ENCODE data around the gene KCP.
"Not testable (repeated sequence)": the region's sequence is repeated elsewhere in the genome, so short reads cannot be mapped to it uniquely, and the experiment has no call there.

Gene KCP

GRCh38 chr7:128919241-128919640 lies 8.7 kb upstream of the KCP start:
- no peaks in the 10 kb centered on the region for H3K36me3 ChIP-seq (ENCODE audit: insufficient read depth, low read length)
- no peak overlapping the region for H3K4me3 ChIP-seq
- no peaks in the 10 kb centered on the region for H3K9me3 ChIP-seq (ENCODE audit: low read depth, low read length)
- no peak overlapping the region for H3K9ac ChIP-seq (ENCODE audit: insufficient read length)
- no peak for DNase-seq (ENCODE audit: low read depth, low spot score)
- no peak overlapping the region for H3K27ac ChIP-seq
- TF ChIP-seq EZH2 (IDR thresholded peaks at IDR 0.05), result no peak
- TF ChIP-seq POLR2AphosphoS5 (IDR thresholded peaks at IDR 0.05; ENCODE audit: borderline replicate concordance, low read depth, low read length), result no peak
- no peak for TF ChIP-seq FOXP2 (optimal IDR thresholded peaks at IDR 0.05; ENCODE audit: control extremely low read depth, extremely low read length, insufficient read depth)

GRCh38 chr7:128918016-128918665 lies 7.6 kb upstream of the KCP start:
- Histone ChIP-seq H3K9me3 (ENCODE audit: low read depth, low read length) (no peaks in the 10 kb centered on the region), H3K27ac (no peak overlapping the region), H3K9ac (ENCODE audit: insufficient read length) (no peak overlapping the region), H3K36me3 (ENCODE audit: insufficient read depth, low read length) (no peaks in the 10 kb centered on the region), H3K4me3 (no peak overlapping the region)
- no peak for DNase-seq (ENCODE audit: low read depth, low spot score)
- TF ChIP-seq POLR2AphosphoS5 (IDR thresholded peaks at IDR 0.05; ENCODE audit: borderline replicate concordance, low read depth, low read length) (no peak), EZH2 (IDR thresholded peaks at IDR 0.05) (no peak), FOXP2 (optimal IDR thresholded peaks at IDR 0.05; ENCODE audit: control extremely low read depth, extremely low read length, insufficient read depth) (no peak)

- no peak for DNase-seq (ENCODE audit: low read depth, low spot score)
- Histone ChIP-seq H3K27ac (no peak overlapping the region), H3K9me3 (ENCODE audit: low read depth, low read length) (no peaks in the 10 kb centered on the region), H3K36me3 (ENCODE audit: insufficient read depth, low read length) (no peaks in the 10 kb centered on the region), H3K4me3 (no peak overlapping the region), H3K9ac (ENCODE audit: insufficient read length) (no peak overlapping the region)
- TF ChIP-seq FOXP2 (optimal IDR thresholded peaks at IDR 0.05; ENCODE audit: control extremely low read depth, extremely low read length, insufficient read depth), result no peak
- TF ChIP-seq POLR2AphosphoS5 (IDR thresholded peaks at IDR 0.05; ENCODE audit: borderline replicate concordance, low read depth, low read length), result no peak
- no peak for TF ChIP-seq EZH2 (IDR thresholded peaks at IDR 0.05)
Measured at GRCh38 chr7:128917122-128917521, 6.6 kb upstream of the KCP start.

- TF ChIP-seq EZH2 (IDR thresholded peaks at IDR 0.05), result no peak
- TF ChIP-seq FOXP2 (optimal IDR thresholded peaks at IDR 0.05; ENCODE audit: control extremely low read depth, extremely low read length, insufficient read depth), result no peak
- no peak for TF ChIP-seq POLR2AphosphoS5 (IDR thresholded peaks at IDR 0.05; ENCODE audit: borderline replicate concordance, low read depth, low read length)
- Histone ChIP-seq H3K27ac (no peak overlapping the region), H3K4me3 (no peak overlapping the region), H3K9ac (ENCODE audit: insufficient read length) (no peak overlapping the region), H3K36me3 (ENCODE audit: insufficient read depth, low read length) (no peaks in the 10 kb centered on the region), H3K9me3 (ENCODE audit: low read depth, low read length) (no peaks in the 10 kb centered on the region)
- no peak for DNase-seq (ENCODE audit: low read depth, low spot score)
Measured at GRCh38 chr7:128916643-128916915, 6.1 kb upstream of the KCP start.

- no peak for DNase-seq (ENCODE audit: low read depth, low spot score)
- Histone ChIP-seq H3K9me3 (ENCODE audit: low read depth, low read length) (no peaks in the 10 kb centered on the region), H3K36me3 (ENCODE audit: insufficient read depth, low read length) (no peaks in the 10 kb centered on the region), H3K4me3 (no peak overlapping the region), H3K27ac (no peak overlapping the region), H3K9ac (ENCODE audit: insufficient read length) (no peak overlapping the region)
- TF ChIP-seq POLR2AphosphoS5 (IDR thresholded peaks at IDR 0.05; ENCODE audit: borderline replicate concordance, low read depth, low read length), result no peak
- no peak for TF ChIP-seq EZH2 (IDR thresholded peaks at IDR 0.05)
- TF ChIP-seq FOXP2 (optimal IDR thresholded peaks at IDR 0.05; ENCODE audit: control extremely low read depth, extremely low read length, insufficient read depth), result no peak
Measured at GRCh38 chr7:128915841-128916642, 5.5 kb upstream of the KCP start.

- H3K9ac ChIP-seq (ENCODE audit: insufficient read length), result no peak overlapping the region
- no peak overlapping the region for H3K27ac ChIP-seq
- H3K4me3 ChIP-seq, result no peak overlapping the region
- TF ChIP-seq FOXP2 (optimal IDR thresholded peaks at IDR 0.05; ENCODE audit: control extremely low read depth, extremely low read length, insufficient read depth) (no peak), POLR2AphosphoS5 (IDR thresholded peaks at IDR 0.05; ENCODE audit: borderline replicate concordance, low read depth, low read length) (no peak), EZH2 (IDR thresholded peaks at IDR 0.05) (no peak)
- no peaks in the 10 kb centered on the region for H3K36me3 ChIP-seq (ENCODE audit: insufficient read depth, low read length)
- H3K9me3 ChIP-seq (ENCODE audit: low read depth, low read length), result no peaks in the 10 kb centered on the region
- no peak for DNase-seq (ENCODE audit: low read depth, low spot score)
Measured at GRCh38 chr7:128915271-128915819, 4.8 kb upstream of the KCP start.

- no peak overlapping the region for H3K4me3 ChIP-seq
- H3K27ac ChIP-seq, result no peak overlapping the region
- H3K9me3 ChIP-seq (ENCODE audit: low read depth, low read length), result no peaks in the 10 kb centered on the region
- TF ChIP-seq POLR2AphosphoS5 (IDR thresholded peaks at IDR 0.05; ENCODE audit: borderline replicate concordance, low read depth, low read length) (no peak), EZH2 (IDR thresholded peaks at IDR 0.05) (no peak), FOXP2 (optimal IDR thresholded peaks at IDR 0.05; ENCODE audit: control extremely low read depth, extremely low read length, insufficient read depth) (no peak)
- no peak overlapping the region for H3K9ac ChIP-seq (ENCODE audit: insufficient read length)
- DNase-seq (ENCODE audit: low read depth, low spot score), result no peak
- H3K36me3 ChIP-seq (ENCODE audit: insufficient read depth, low read length), result no peaks in the 10 kb centered on the region
Measured at GRCh38 chr7:128914566-128915151, 4.2 kb upstream of the KCP start.

GRCh38 chr7:128913870-128914565 lies 3.5 kb upstream of the KCP start:
- H3K9ac ChIP-seq (ENCODE audit: insufficient read length), result no peak overlapping the region
- no peak overlapping the region for H3K4me3 ChIP-seq
- H3K36me3 ChIP-seq (ENCODE audit: insufficient read depth, low read length), result no peaks in the 10 kb centered on the region
- TF ChIP-seq FOXP2 (optimal IDR thresholded peaks at IDR 0.05; ENCODE audit: control extremely low read depth, extremely low read length, insufficient read depth), result no peak
- no peak for TF ChIP-seq EZH2 (IDR thresholded peaks at IDR 0.05)
- no peak for TF ChIP-seq POLR2AphosphoS5 (IDR thresholded peaks at IDR 0.05; ENCODE audit: borderline replicate concordance, low read depth, low read length)
- H3K27ac ChIP-seq, result no peak overlapping the region
- no peaks in the 10 kb centered on the region for H3K9me3 ChIP-seq (ENCODE audit: low read depth, low read length)
- DNase-seq (ENCODE audit: low read depth, low spot score), result no peak

- not testable (repeated sequence) for H3K9me3 ChIP-seq (ENCODE audit: low read depth, low read length); H3K4me3 ChIP-seq; H3K27ac ChIP-seq; H3K36me3 ChIP-seq (ENCODE audit: insufficient read depth, low read length); DNase-seq (ENCODE audit: low read depth, low spot score); H3K9ac ChIP-seq (ENCODE audit: insufficient read length)
Measured at GRCh38 chr7:128912709-128913495, 2.4 kb upstream of the KCP start.
